HL-60/S4 (cell line): ENCODE measurements around the gene SLC1A4.
"Not testable (repeated sequence)": the region's sequence is repeated elsewhere in the genome, so short reads cannot be mapped to it uniquely, and the experiment has no call there.

Experiments
- in situ Hi-C: fragments of 300-500 bp; cut with MboI; formaldehyde crosslinking; loops from 2 replicates; pipeline ENCODE4 v1.14.3; 2022; ENCODE audit warnings: low sequenced_read_pairs

The SLC1A4 gene

DNA sequence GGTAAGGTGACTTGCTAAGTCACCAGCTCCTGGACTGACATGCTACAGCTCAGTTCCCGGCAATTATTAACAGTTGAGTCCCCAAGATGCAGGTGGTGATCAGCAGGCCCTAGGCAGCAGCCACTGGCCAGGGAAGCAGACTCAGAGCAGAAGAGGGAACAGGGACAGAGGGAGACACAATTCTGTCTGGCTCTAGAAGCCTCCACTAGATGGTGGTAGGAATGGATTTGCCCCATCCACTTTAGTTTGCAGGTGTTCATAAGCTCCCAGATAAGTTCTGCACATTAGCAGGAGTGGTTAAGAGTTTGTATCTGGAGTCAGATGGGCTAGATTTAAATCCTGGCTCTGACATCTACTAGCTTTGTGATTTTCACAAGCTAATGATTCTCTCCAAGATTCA, 25.5 kb upstream of the SLC1A4 start:
- in situ Hi-C loops, result no loop called here

DNA sequence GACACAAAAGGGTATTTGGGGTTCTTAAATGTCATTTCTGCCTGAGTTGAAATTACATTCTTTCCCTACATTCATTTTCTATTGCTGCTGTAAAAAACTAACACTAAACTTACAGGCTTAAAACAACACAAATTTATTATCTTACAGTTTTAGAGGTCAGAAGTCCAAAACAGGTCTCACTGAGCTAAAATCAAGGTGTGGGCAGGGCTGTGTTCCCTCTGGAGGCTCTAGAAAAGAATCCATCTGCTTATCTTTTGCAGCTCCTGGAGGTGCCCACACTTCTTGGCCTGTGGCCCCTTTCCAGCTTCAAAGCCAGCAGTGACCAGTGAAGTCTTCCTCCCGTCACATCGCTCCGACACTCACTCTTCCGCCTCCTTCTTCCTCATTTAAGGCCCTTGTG, 23.2 kb upstream of the SLC1A4 start:
- in situ Hi-C loops, result no loop called here

GRCh38 chr2:64966839-64967238, 22.4 kb upstream of the SLC1A4 start:
- in situ Hi-C loops, result no loop called here

DNA sequence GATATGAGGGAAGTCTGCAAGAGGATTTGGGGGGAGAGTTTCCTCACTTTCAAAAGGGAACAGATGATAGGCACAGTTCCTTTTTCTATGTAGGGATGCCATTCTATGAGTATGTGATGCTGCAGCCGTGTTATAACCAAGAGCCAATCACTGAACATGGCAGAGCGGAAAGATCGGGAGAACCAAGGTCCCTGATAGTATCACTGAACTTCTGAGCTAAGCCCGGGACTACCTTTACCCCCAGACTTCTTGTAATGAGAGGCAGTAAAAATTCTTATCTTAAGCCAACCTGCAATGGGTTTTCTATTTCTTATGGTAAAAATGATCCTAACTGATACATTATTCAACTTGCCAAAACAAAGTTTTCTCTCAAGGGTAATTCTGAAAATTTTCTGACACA, 21.6 kb upstream of the SLC1A4 start:
- in situ Hi-C loops, result no loop called here

GRCh38 chr2:64969086-64969485, 20.1 kb upstream of the SLC1A4 start:
- in situ Hi-C loops, result not testable (repeated sequence)

GRCh38 chr2:64970495-64970894, 18.7 kb upstream of the SLC1A4 start:
- in situ Hi-C loops, result no loop called here

- in situ Hi-C loops, result no loop called here
Measured at GRCh38 chr2:64972426-64972825, 16.8 kb upstream of the SLC1A4 start.

GRCh38 chr2:64972876-64973275, 16.3 kb upstream of the SLC1A4 start:
- in situ Hi-C loops, result no loop called here

GRCh38 chr2:64975232-64975821, 13.9 kb upstream of the SLC1A4 start:
- in situ Hi-C loops, result no loop called here

- in situ Hi-C loops, result no loop called here
Measured at GRCh38 chr2:64976276-64976675, 12.9 kb upstream of the SLC1A4 start.

DNA sequence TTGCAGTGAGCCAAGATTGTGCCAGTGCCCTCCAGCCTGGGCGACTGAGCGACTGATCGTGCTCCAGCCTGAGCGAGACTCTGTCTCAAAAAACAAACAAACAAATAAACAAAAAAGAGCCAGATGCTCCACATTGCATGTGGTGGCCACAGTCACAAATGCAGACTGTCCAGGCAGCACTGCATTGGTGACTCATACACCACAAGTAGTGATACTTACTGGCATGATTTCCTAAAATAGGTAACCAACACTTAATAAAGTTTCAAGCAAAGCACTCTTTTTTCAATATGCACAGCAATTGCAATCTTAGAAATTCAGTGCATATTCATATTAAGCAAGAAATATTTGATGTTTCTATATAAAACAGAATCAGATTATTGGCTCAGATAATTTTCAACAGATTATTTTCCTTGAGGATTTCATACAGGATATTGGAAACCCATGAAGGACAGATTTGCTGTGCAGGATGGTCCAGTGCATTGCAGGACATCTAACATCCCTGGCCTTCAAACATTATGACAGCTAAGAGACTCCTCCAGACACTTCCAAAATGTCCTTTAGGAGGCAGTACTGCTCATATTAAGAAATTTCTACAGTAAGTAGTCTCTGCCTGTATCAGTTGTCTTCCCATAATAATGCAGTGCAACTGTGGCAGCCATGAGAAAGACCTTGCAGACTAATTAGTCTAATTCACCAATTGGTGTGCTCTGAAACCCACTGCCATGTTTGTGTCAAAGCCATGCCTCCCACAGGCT, 10.5 kb upstream of the SLC1A4 start:
- in situ Hi-C loops, result no loop called here

DNA sequence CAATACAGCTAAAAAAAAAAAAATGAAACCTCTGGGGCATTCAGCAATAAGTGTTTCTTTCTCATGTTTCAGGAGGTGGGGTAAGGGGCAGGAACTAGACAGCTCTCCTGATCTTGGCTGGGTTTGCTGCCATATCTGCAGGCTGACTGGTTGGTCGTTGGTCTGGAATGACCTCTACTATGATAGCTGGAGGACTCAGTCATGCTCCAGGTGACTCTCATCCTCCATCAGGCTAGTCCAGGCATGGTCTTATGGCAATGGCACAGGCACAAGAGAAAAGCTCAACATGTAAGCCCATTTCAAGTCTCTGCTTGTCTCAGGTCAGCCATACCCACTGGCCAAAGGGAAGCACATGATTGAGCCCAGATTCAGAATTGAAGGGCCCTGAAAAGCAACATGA, 9.5 kb upstream of the SLC1A4 start:
- in situ Hi-C loops, result no loop called here

GRCh38 chr2:64980183-64980582, 9.0 kb upstream of the SLC1A4 start:
- in situ Hi-C loops, result no loop called here

DNA sequence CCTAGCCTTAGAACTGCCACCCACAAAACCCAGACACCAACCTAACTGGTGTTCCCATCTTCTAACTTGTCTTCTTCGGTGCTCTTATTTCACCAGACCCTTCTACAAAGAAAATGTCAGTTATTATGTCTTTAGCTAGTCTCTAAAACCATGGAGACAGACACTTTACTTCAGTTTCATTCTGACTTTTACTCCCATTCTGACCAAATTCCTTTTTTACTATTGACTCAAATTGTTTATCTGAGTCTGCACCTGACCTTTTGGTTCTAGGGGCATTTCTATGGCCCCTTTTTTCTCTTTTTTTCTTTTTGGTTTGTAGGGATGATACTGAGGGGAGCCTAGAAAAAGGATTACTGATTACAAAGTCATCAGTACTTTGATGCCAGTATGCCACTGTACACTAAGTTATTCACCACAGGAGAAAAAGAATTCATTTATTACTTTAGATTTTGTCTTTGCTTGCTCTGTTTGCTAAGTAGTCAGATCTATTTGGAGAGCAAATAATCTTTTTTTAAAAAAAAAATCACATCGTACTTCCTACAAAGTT, 6.8 kb upstream of the SLC1A4 start:
- in situ Hi-C loops, result no loop called here

- in situ Hi-C loops, result no loop called here
Measured at GRCh38 chr2:64982932-64983331, 6.3 kb upstream of the SLC1A4 start.

DNA sequence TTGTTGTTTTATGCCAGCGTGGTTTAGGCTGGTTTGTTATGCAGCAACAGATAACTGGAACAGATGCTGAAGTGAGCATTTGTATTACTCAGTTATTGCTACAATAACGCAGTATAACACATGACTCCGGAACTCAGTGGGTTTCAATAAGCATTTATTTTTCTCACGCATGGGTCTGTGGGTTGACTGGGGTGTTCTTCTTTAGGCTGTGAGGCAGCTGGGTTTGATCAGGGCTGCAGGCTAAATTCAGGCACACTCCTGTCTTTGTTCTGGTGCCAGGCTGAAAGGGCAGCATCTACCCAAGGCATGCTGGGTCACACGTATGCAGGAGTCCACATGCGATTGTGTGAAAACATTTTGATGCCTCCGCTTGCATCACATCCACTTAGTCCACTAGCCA, 3.8 kb upstream of the SLC1A4 start:
- in situ Hi-C loops, result no loop called here

DNA sequence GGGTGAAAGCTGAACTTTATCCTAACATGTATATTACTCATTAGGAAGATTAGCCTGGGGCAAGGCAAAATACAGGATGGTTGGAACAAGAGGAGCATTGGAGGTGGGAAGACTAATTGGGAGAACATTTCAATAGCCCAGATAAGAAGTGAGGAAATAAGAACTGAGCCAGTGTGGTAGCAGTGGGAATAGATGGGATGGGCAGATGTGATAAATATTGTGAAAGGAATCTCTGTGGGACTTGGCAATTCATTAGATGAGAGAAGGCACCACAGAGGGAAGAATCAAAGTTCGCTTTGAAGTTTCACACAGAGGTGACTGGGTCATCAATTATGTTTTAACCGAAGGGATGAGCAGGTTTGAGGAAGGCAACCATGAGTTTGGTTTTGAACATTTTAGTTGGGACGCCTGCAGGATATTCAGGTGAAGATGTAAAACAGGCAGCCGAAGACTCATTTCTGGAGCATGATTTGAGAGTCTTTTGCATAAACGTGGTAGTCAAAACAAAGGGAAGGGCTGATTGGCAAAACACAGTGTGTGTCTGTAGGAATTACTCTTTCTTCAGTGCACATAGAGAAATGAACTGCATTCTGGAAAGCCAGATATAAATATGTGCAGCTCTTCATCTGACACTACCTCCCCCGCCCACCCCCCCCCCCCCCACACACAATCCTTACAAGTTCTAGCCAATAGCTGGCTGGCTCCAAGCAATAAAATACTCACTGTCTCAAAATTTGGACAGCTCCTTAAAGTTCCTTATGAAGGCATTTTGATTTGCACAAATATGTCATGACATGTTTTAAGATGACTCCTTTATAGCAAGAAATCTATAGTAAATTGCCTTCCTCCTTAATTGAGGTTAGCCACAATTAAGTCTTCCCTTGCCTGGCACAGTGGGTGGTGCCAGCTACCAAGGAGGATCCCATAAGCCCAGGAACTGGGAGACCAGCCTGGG, 1.9 kb upstream of the SLC1A4 start:
- in situ Hi-C loops, result no loop called here

GRCh38 chr2:64987956-64988419, 1.2 kb upstream of the SLC1A4 start:
- in situ Hi-C loops, result no loop called here

- in situ Hi-C loops, result no loop called here
Measured at GRCh38 chr2:64988420-64989125, 626 bp upstream of the SLC1A4 start.

GRCh38 chr2:64989982-64990614, 899 bp downstream of the SLC1A4 start:
- in situ Hi-C loops, result no loop called here
